Ovary (tissue), 3 donors: ENCODE data around the gene ST7L.

Experiments used
- POLR2A ChIP-seq: fragments of 450-650 bp; IDR thresholded peaks from one replicate; pipeline ENCODE4 v1.6.1; 2017; ENCODE audit warnings: antibody characterized with exemption, mild to moderate bottlenecking, moderate library complexity
- TF ChIP-seq, protein P1 (sequence below), 3 donors: fragments of 450-650 bp in 2 of 3; fragments of 200-600 bp in 1 of 3; IDR thresholded peaks; one replicate each; pipeline versions ENCODE4 v1.5.1 to v1.8.0; 2016 to 2022; ENCODE audit warnings: antibody characterized with exemption in 3 of 3, mild to moderate bottlenecking in 1 of 3
- donor health status: DM: no; HTN: no; CAD: no.

DNA sequence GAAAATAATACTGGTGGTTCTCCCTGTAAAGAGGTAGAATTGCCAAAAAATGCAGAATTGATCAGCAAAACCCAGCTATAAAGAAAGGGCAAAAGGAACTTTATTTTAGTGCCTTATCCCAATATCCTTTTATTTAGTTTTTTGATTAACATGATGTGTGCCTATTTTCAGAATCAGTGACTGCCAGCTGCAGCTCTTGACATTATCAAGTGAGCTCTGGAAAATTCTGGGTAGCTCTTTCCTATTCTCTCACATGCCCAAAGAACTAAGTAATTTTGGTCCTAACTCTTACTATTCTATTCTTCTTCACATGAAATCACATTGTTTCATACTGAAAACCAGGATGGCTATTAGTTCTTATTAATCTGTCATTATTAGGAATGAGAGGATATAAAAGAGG, 88.1 kb downstream of the ST7L start:
- TF ChIP-seq POLR2A, result no peak
- TF ChIP-seq, protein P1, sequence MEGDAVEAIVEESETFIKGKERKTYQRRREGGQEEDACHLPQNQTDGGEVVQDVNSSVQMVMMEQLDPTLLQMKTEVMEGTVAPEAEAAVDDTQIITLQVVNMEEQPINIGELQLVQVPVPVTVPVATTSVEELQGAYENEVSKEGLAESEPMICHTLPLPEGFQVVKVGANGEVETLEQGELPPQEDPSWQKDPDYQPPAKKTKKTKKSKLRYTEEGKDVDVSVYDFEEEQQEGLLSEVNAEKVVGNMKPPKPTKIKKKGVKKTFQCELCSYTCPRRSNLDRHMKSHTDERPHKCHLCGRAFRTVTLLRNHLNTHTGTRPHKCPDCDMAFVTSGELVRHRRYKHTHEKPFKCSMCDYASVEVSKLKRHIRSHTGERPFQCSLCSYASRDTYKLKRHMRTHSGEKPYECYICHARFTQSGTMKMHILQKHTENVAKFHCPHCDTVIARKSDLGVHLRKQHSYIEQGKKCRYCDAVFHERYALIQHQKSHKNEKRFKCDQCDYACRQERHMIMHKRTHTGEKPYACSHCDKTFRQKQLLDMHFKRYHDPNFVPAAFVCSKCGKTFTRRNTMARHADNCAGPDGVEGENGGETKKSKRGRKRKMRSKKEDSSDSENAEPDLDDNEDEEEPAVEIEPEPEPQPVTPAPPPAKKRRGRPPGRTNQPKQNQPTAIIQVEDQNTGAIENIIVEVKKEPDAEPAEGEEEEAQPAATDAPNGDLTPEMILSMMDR (IDR thresholded peaks at IDR 0.05), result no peak
